HG03097 (cell line): ENCODE measurements around the gene ELAVL2.

Source experiments
- ATAC-seq: cut with Tn5 transposase; IDR thresholded peaks from one replicate; pipeline ENCODE4 v1.9.1; 2021; ENCODE audit not compliant: unreplicated experiment, low FRiP score

ELAVL2 gene

DNA sequence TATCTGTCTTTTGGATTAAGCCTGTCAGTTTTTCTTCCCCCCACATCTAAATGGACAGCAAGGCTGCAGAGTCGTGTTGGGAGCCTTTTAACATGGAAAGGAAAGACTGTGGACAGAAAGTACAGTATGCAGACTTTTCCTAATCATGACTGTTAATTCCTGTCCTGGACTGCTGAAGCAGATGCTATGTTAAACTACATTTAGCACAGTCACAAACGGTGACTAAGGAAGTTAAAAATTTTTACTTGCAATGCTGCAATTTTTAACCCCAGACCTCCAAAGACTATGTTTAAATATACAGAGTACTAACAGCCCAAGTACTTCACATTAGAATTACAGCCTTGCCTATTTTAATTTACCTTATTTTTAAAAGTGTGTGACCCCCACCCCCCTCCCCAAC lies 51.8 kb downstream of the ELAVL2 start:
- no peak for ATAC-seq

- ATAC-seq: no peak
These were observed 53.7 kb downstream of the ELAVL2 start for GRCh38 chr9:23772385-23772783.

- no peak for ATAC-seq
These were observed 54.2 kb downstream of the ELAVL2 start for GRCh38 chr9:23771746-23772384.

GRCh38 chr9:23769307-23769935 lies 56.6 kb downstream of the ELAVL2 start:
- no peak for ATAC-seq

DNA sequence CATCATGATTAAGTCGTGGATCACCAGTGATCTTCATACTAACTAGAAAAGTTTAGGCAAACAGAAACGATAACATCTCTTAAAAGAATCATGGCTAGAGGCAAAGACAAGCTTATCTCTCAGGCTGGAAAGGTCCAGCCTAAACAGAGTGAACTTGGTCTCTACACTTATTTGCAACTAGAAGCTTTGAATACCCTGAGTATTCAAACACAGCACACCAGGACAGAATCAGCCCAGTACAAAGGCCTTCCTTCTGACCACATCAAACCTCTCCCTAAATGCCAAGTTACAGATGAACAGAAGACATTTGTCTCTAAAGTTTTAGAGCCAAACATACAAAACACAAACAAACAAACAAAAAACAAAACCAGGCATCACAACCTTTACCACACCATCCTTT lies 57.2 kb downstream of the ELAVL2 start:
- ATAC-seq: no peak

DNA sequence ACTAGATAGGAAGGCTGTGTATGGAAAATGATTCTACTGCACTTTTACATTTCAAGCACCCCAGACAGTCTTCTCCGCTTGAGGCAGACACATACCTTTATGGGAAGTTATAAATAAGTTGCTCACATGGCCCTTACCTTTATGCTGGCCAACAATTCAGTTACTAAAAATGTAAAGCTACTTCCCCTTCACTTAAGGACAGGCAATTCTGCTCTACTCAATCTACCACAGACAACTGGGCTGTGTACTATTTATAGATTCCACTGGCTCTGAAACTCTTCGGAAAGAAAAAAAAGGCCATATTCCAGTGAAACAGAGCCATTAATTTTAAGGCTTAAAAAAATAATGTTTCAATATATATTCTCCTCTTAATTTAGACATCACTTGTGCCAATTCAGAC lies 59.4 kb downstream of the ELAVL2 start:
- no peak for ATAC-seq

- no peak for ATAC-seq
These were observed 60.5 kb downstream of the ELAVL2 start for GRCh38 chr9:23765561-23765960.

- no peak for ATAC-seq
These were observed 61.8 kb downstream of the ELAVL2 start for GRCh38 chr9:23764219-23764618.

DNA sequence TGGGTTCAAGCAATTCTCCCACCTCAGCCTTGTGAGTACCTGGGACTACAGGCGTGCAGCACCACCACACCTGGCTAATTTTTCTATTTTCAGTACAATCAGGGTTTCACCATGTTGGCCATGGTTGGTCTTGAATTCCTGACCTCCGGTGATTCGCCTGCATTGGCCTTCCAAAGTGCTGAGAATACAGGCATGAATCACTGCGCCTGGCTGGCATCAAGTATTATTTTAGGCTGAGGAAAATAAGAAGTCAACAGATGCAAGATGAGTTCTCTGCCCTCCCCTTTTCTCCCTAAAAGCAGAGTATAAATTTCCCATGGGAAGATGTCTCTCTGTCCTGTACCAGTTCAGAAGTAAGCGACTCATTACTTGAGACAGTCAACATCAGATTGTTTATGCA lies 71.5 kb downstream of the ELAVL2 start:
- ATAC-seq: no peak

DNA sequence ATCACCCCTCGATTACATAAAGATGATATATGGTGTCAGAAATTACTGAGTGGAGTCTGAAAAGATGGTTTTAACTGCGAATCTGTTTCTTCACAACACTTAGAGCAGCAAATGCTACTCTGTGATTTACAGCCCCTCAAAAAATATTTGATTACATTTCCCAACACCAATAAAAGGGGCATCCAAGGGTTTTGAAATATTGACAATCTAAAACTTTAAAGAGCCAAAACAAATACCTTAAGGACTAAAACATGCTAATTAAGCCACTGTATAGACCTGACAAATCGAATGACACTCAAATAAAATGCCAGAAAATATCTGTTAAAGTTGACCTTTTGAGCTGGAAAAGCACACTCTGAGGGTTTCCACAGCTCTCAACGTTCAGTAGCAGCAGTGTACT lies 73.2 kb downstream of the ELAVL2 start:
- ATAC-seq: no peak

- no peak for ATAC-seq
These were observed 74.4 kb downstream of the ELAVL2 start for GRCh38 chr9:23751633-23752032.

GRCh38 chr9:23750808-23751207 lies 75.2 kb downstream of the ELAVL2 start:
- ATAC-seq: no peak

GRCh38 chr9:23747088-23748075 lies 78.7 kb downstream of the ELAVL2 start:
- no peak for ATAC-seq

- ATAC-seq: no peak
These were observed 79.7 kb downstream of the ELAVL2 start for GRCh38 chr9:23746317-23746716.

- no peak for ATAC-seq
These were observed 83.0 kb downstream of the ELAVL2 start for GRCh38 chr9:23743036-23743435.

DNA sequence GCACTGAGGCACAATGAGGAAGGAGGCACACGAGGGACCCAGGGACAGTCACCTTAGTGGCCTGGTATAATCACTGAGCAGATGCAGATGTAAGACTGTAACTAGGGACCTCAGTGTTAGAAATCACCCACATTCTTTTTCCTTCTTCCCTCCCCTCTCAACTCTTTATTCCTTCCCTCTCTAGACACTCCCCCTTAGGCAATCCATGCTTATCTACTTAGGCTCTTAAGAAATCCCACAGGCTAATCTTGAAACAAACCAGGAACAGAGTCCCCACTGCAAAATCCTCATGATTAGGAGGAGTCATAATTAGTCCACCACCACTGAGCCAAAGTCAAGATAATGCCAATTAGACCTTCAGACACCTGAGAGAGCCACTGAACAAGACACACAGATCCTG lies 84.7 kb downstream of the ELAVL2 start:
- ATAC-seq: no peak

DNA sequence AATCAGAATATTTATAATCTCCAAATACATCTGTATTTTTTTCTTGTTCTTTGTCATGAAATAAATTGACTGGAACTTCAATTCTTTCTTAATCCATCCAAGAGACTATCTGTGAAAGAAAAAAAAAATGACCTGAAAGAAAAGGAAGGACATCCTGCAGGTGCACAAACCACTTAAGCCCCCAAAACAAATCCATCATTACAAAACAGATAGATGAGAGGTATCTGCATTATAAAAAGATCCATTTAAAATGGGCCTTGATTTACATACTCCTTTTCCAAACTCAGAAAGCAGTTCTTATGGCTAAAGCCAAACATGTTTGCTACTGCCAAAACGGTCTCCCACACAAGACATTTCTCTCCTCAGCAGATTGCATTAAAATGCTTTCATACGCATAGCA lies 85.5 kb downstream of the ELAVL2 start:
- no peak for ATAC-seq

DNA sequence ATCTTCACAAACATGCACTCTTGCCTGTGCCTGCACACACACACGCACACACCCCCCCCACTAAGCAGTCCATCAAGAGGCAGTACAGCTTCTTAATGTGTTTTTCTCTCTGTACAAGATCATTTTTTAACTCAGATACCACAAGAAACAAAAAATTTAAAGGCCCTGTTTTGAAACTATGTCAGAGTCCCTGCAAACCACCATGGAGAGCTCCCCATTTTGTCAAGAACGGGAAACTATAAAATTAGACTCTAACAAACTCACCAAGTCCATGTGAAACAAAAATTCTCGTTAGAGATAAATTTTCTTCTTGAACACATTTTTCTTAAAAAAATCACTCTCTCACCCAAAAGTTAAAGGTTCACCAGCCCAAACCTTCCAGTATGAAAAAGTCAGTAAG lies 86.3 kb downstream of the ELAVL2 start:
- ATAC-seq: no peak

- no peak for ATAC-seq
These were observed 89.7 kb downstream of the ELAVL2 start for GRCh38 chr9:23736293-23736692.

- no peak for ATAC-seq
These were observed 92.5 kb downstream of the ELAVL2 start for GRCh38 chr9:23733495-23734078.

DNA sequence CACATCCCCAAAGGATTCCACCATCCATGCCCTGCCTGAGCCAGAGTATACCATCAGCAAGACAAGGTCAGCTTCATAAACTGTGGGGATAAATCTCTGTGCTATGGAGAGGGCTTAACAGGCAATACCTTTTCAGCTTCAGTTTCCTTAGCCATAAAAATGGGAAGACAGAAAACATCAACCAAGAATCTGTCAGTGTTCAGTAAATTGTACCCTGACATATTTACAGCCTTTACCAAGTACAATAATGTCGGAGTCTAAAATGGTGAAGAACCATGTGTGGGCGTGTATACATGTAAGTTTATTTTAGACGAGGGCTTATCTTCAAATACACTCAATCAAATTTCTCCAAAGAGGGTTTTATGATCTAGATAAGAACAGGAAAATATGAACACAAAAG lies 94.7 kb downstream of the ELAVL2 start:
- ATAC-seq: no peak
